H1 (cell line): Measurements from ENCODE around the gene BOLA3. TPM values are rescaled to one million over a fixed set of nuclear protein-coding genes. Genes with fewer than 3 reads are reported as not detected.

Experiments used
- BACH1 ChIP-seq: IDR thresholded peaks from 2 replicates; pipeline ENCODE4 v1.6.1; 2012; ENCODE audit warnings: low read length, improper control_type of control experiment
- E2F6 ChIP-seq: IDR thresholded peaks from 2 replicates; pipeline ENCODE4 v1.6.1; 2012; ENCODE audit warnings: inconsistent platforms
- SAP30 ChIP-seq: fragments of 300-600 bp; sonication (generic); IDR thresholded peaks from 2 replicates; pipeline ENCODE4 v1.7.1; 2012; ENCODE audit warnings: low read length, moderate library complexity, mild to moderate bottlenecking, inconsistent platforms; ENCODE audit not compliant: insufficient read depth, insufficient replicate concordance
- TBP ChIP-seq: IDR thresholded peaks from 2 replicates; pipeline ENCODE4 v1.6.1; 2011; ENCODE audit warnings: low read depth, low read length, improper control_type of control experiment
- polyA plus RNA-seq, 7 experiments: library from polyadenylated mRNA; depleted of rRNA in 3 of 7; stranded (reverse) in 5 of 7; unstranded in 2 of 7; fragments of >200 nt in 5 of 7; fragments of 200-250 nt in 2 of 7; gene quantifications; 1 replicate in 5 of 7; 2 replicates in 1 of 7; 4 replicates in 1 of 7; pipeline versions ENCODE4 v1.2.1 to v1.2.3, GENCODE V29; 2011 to 2013; ENCODE audit warnings: missing spikeins in 2 of 7, mixed read lengths in 2 of 7
- total RNA-seq: library from RNA; stranded (reverse); fragmentation: NEBNext Ultra II Directional; extraction: Animal tissue kit (Norgen Biotek cat#: 25700); gene quantifications from 2 replicates; pipeline ENCODE4 v1.2.1, GENCODE V29; 2021

BOLA3 gene
- total and polyA plus RNA-seq, 2 of the 8 experiments (the other 6 are each of a cell fraction or from before 2014, with no cell fraction given): 46.1 to 67.3 TPM

- TF ChIP-seq TBP (no peak), E2F6 (no peak), SAP30 (no peak), BACH1 (no peak)
Measured at GRCh38 chr2:74194799-74195198, 47.1 kb upstream of the BOLA3 start (continued).
